Neural crest cell (in vitro differentiated cells): ENCODE data around the gene ARID5A. TPM values are rescaled to one million over a fixed set of nuclear protein-coding genes. Genes with fewer than 3 reads are reported as not detected.

Source experiments
- DNase-seq: peaks from one replicate; pipeline ENCODE4 v3.0.0; 2021; ENCODE audit warnings: low read depth, mixed read lengths, low spot score
- H3K27ac Mint-ChIP-seq: one replicate; pipeline ENCODE4 v1.8.0; 2021; ENCODE audit warnings: mild to moderate bottlenecking, mixed read lengths; ENCODE audit not compliant: unreplicated experiment
- H3K27me3 Mint-ChIP-seq: 2 replicates; pipeline ENCODE4 v1.8.0; 2021; ENCODE audit warnings: low read depth, mild to moderate bottlenecking, mixed read lengths
- H3K36me3 Mint-ChIP-seq: 2 replicates; pipeline ENCODE4 v1.8.0; 2021; ENCODE audit warnings: low read depth, mild to moderate bottlenecking, mixed read lengths
- H3K4me1 Mint-ChIP-seq: 2 replicates; pipeline ENCODE4 v1.8.0; 2021; ENCODE audit warnings: mixed read lengths
- H3K4me3 Mint-ChIP-seq: one replicate; pipeline ENCODE4 v1.8.0; 2021; ENCODE audit warnings: mild to moderate bottlenecking, mixed read lengths
- H3K9me3 Mint-ChIP-seq: 2 replicates; pipeline ENCODE4 v1.8.0; 2021; ENCODE audit warnings: mixed read lengths
- CTCF ChIP-seq: fragments of 200-600 bp; sonication (generic); conservative IDR thresholded peaks from 2 replicates; pipeline ENCODE4 v1.5.0; 2021; ENCODE audit warnings: antibody characterized with exemption, mild to moderate bottlenecking
- total RNA-seq: library from RNA; stranded (reverse); gene quantifications from 2 replicates; pipeline ENCODE4 v1.2.1, GENCODE V29; 2021

Gene ARID5A
- total RNA-seq, 1 donor from 2014 or later, result 12.0 TPM

- H3K4me3 Mint-ChIP-seq, result no peak overlapping the region
- DNase-seq, result no peak
- no peaks in the 10 kb centered on the region for H3K9me3 Mint-ChIP-seq
- H3K27ac Mint-ChIP-seq, result no peak overlapping the region
- no peak for TF ChIP-seq CTCF
- H3K27me3 Mint-ChIP-seq, result no peaks in the 10 kb centered on the region
- peaks cover 5% of the 10 kb centered on the region for H3K4me1 Mint-ChIP-seq
- H3K36me3 Mint-ChIP-seq, result peaks cover 28% of the 10 kb centered on the region
Observed at GRCh38 chr2:96601382-96602292, 65.1 kb downstream of the ARID5A start.

Other genes with a start within 250 kb of the ARID5A start
- gene SNRNP200, start 231.2 kb upstream of the ARID5A start, total RNA-seq, result 248 and 250 TPM in 2 replicates
- 24.2 and 25.6 TPM in 2 replicates for gene ITPRIPL1, start 211.4 kb upstream of the ARID5A start, total RNA-seq
- gene NCAPH, start 201.0 kb upstream of the ARID5A start, total RNA-seq, result 78.8 and 80.9 TPM in 2 replicates
- 0.21 TPM in 1 of 2 replicates, not detected in the other for gene NEURL3, start 31.4 kb upstream of the ARID5A start, total RNA-seq
- gene KANSL3, start 101.6 kb downstream of the ARID5A start, total RNA-seq, result 57.7 and 58.8 TPM in 2 replicates
- gene FER1L5, start 106.0 kb downstream of the ARID5A start, total RNA-seq, result 0.57 and 0.89 TPM in 2 replicates
- 25.7 and 25.8 TPM in 2 replicates for gene LMAN2L, start 203.3 kb downstream of the ARID5A start, total RNA-seq
- 11.8 and 14.4 TPM in 2 replicates for gene CNNM4, start 224.2 kb downstream of the ARID5A start, total RNA-seq